Lower lobe of right lung (tissue), 2 donors: ENCODE measurements around the gene ANXA6. TPM values are rescaled to one million over a fixed set of nuclear protein-coding genes. Genes with fewer than 3 reads are reported as not detected.

Experiments used
- ATAC-seq, 2 donors: fragments of 200-7000 bp; cut with Tn5 transposase; one replicate each; pipeline ENCODE4 v1.9.1; 2020 to 2022; ENCODE audit warnings: mild to moderate bottlenecking in 2 of 2, moderate library complexity in 2 of 2
- DNase-seq: peaks from one replicate; pipeline ENCODE4 v3.0.0-alpha.2; 2020
- H3K27ac ChIP-seq: fragments of 200-600 bp; one replicate; pipeline ENCODE4 v1.8.0; 2022
- H3K27me3 ChIP-seq: fragments of 200-600 bp; one replicate; pipeline ENCODE4 v1.8.0; 2022; ENCODE audit warnings: low read depth
- H3K36me3 ChIP-seq: fragments of 200-600 bp; one replicate; pipeline ENCODE4 v1.8.0; 2022; ENCODE audit warnings: mild to moderate bottlenecking
- H3K4me1 ChIP-seq: fragments of 200-600 bp; one replicate; pipeline ENCODE4 v1.8.0; 2022
- H3K4me3 ChIP-seq: fragments of 200-600 bp; one replicate; pipeline ENCODE4 v1.8.0; 2022; ENCODE audit warnings: mild to moderate bottlenecking
- H3K9me3 ChIP-seq: fragments of 200-600 bp; one replicate; pipeline ENCODE4 v1.8.0; 2022
- intact Hi-C: fragments of 100-400 bp; cut with DNase I; formaldehyde crosslinking; loops from one replicate; pipeline ENCODE4 v1.11.0; 2022
- total RNA-seq: library from RNA; stranded (reverse); fragmentation: NEBNext Ultra II Directional; extraction: Animal tissue kit (Norgen Biotek cat#: 25700); gene quantifications from one replicate; pipeline ENCODE4 v1.2.1, GENCODE V29; 2021
- TF ChIP-seq, protein P1 (sequence below): fragments of 200-600 bp; IDR thresholded peaks from one replicate; pipeline ENCODE4 v1.8.0; 2022; ENCODE audit warnings: antibody characterized with exemption, mild to moderate bottlenecking
- donor health status: DM: no; HTN: yes; CAD: no; lungs with severe emphysema.

Gene ANXA6
- total RNA-seq, 1 donor from 2014 or later, result 120 TPM

DNA sequence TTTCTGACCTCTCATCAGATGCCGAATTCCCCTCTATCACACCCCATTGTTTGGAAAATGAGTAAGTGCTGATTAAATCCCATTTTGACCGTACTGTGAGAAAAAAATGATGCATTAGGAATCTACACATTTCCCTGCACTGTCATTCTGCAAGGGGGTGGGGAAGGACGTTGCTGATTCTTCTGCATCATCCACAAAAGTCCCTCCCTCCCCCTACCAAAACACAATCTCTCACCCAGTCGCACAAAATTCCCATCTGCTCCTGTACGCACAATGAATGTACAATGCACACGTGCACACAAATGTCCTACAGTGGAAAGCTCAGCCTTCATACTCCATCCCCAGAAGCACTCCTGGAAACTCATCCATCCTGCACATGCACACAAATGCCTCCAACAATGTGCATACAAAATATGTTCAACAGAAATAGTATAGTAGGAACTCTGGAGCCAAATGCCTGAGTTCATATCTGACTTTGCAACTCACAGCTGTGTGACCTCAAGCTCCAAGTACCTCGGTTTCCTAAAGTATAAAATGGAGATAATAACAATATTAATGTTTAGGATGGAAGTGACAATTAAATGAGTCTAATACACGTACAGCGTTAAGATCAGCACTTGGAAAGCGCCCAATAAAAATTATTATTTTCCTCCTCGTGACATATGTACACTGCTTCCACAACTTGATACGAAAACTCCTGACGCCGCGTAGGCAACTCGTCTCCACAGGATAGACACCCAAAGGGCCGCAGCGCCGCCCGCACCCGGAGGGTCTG lies 77.6 kb downstream of the ANXA6 start:
- Histone ChIP-seq H3K27me3 (no peaks in the 10 kb centered on the region), H3K27ac (peak overlapping the region; percentile 98), H3K4me3 (peak overlapping the region; percentile 98), H3K9me3 (no peaks in the 10 kb centered on the region), H3K36me3 (peaks cover 14% of the 10 kb centered on the region), H3K4me1 (peaks cover 86% of the 10 kb centered on the region)
- intact Hi-C loops, result no loop called here
- DNase-seq, result no peak
- ATAC-seq, result no peak
- TF ChIP-seq, protein P1, sequence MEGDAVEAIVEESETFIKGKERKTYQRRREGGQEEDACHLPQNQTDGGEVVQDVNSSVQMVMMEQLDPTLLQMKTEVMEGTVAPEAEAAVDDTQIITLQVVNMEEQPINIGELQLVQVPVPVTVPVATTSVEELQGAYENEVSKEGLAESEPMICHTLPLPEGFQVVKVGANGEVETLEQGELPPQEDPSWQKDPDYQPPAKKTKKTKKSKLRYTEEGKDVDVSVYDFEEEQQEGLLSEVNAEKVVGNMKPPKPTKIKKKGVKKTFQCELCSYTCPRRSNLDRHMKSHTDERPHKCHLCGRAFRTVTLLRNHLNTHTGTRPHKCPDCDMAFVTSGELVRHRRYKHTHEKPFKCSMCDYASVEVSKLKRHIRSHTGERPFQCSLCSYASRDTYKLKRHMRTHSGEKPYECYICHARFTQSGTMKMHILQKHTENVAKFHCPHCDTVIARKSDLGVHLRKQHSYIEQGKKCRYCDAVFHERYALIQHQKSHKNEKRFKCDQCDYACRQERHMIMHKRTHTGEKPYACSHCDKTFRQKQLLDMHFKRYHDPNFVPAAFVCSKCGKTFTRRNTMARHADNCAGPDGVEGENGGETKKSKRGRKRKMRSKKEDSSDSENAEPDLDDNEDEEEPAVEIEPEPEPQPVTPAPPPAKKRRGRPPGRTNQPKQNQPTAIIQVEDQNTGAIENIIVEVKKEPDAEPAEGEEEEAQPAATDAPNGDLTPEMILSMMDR, result no peak

DNA sequence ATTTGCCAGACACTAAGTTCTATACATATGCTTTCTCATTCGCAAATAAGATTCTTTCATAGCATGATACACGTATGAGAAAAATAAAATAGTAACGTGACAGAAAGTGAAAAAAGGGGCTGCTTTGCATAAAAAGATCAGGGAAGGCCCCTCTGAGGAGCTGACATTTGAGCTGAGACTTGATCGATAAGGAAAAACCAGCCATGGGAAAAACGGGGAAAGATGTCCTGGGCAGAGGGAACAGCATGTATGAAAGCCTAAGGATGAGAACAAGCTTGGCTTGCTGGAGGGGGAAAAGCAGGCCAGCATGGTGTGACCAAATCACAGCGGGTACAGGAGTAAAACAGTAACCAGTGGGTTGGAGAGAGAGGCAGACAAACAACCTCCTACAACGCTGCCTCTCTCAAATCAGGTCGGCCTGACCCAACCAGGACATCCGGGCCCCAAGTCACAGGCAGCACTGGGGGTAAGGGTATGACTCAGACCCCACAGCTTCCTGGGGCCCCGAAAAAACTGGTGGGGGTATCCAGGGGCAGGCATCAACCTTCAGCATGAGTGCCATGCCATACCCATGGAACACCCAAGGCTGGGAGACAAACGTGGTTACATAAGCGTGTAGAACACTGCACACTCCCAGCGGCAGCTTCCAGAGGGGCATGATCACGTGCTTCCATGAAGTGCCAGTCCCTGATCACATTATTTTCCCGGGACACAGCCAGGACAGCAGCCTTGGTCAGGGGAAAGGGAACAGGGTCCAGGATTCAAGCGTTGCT lies 78.9 kb downstream of the ANXA6 start:
- peaks cover 81% of the 10 kb centered on the region for H3K4me1 ChIP-seq

DNA sequence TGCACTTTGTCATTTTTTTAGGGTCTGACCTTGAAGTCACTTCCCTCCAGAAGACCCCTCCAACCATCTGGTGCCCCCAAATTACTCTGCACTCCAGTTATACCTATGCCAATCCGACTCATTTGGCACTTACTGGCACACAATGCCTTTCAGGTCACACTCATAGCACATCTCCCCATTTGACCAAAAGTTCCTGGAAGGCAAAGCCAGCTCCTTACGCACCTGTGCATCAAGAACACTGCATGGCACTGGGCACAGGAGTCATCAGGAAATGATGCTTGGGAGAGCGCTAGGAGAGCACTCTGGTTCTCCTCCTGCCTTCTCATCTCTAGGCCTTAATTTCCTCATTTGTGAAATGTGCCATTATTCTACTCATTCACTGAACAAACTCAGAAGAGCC lies 79.6 kb downstream of the ANXA6 start:
- ATAC-seq (no peak), DNase-seq (no peak)
- Histone ChIP-seq H3K27ac (peak overlapping the region; percentile 46), H3K4me3 (peak overlapping the region; percentile 98), H3K36me3 (peaks cover 19% of the 10 kb centered on the region), H3K9me3 (no peaks in the 10 kb centered on the region), H3K4me1 (peaks cover 75% of the 10 kb centered on the region), H3K27me3 (no peaks in the 10 kb centered on the region)
- TF ChIP-seq, protein P1, result no peak
- intact Hi-C loops, result no loop called here

More for the DNA sequence above, 78.9 kb downstream of the ANXA6 start:
- H3K9me3 ChIP-seq, result no peaks in the 10 kb centered on the region
- DNase-seq (no peak), ATAC-seq (no peak)
- intact Hi-C loops, result no loop called here
- peak overlapping the region; percentile 46 for H3K27ac ChIP-seq
- H3K36me3 ChIP-seq, result peaks cover 14% of the 10 kb centered on the region
- no peaks in the 10 kb centered on the region for H3K27me3 ChIP-seq
- peak overlapping the region; percentile 98 for H3K4me3 ChIP-seq
- TF ChIP-seq, protein P1, result no peak

DNA sequence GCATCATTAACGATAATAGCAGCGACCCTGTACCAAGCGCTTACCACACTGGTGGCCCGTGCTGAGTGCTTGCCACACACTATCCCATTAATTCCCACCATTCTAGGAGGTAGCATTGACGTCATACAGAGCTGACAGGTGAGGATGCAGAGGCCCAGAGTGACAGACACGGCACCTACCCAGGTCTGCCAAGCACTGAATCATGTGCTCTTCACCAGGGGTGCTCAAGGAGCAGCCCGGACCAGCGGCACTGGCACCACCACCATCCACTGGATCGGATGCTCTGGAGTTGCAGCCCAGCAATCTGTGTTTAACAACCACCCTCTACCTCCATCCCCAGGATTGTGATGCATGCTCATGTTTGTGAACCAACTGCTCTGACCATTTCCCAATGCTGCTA lies 80.2 kb downstream of the ANXA6 start:
- no peak for DNase-seq
- TF ChIP-seq, protein P1, result no peak
- Histone ChIP-seq H3K27me3 (no peaks in the 10 kb centered on the region), H3K36me3 (peaks cover 19% of the 10 kb centered on the region), H3K27ac (no peak overlapping the region), H3K9me3 (no peaks in the 10 kb centered on the region), H3K4me1 (peaks cover 75% of the 10 kb centered on the region), H3K4me3 (no peak overlapping the region)
- intact Hi-C loops, result no loop called here
- ATAC-seq, result no peak

DNA sequence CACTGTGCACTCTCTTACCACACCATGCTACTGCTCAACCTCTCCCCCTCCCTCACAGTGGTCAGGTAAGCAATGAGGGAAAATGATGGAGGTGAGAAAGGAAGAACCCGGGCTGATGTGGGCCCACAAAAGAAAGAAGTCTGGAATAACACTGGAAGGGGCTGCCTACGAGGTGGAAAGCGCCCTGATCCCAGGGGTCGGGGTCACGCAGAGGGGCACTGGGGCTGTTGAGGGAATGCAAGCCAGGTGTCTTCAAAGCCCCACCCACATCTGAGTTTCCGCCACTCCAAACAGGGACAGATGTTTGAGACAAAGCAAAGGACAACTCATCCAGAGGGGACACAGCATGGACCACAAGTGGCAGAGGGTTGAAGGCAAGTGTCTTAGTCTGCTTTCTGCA lies 81.0 kb downstream of the ANXA6 start:
- intact Hi-C loops, result no loop called here
- TF ChIP-seq, protein P1, result no peak
- H3K27ac ChIP-seq, result peak overlapping the region; percentile 49
- no peak for DNase-seq
- no peaks in the 10 kb centered on the region for H3K9me3 ChIP-seq
- H3K4me1 ChIP-seq, result peaks cover 75% of the 10 kb centered on the region
- H3K4me3 ChIP-seq, result no peak overlapping the region
- no peak for ATAC-seq
- H3K27me3 ChIP-seq, result no peaks in the 10 kb centered on the region
- H3K36me3 ChIP-seq, result peaks cover 19% of the 10 kb centered on the region
